Prostate gland (tissue), 2 donors: ENCODE results near the gene SRGAP1. TPM values are rescaled to one million over a fixed set of nuclear protein-coding genes. Genes with fewer than 3 reads are reported as not detected.

Experiments used
- DNase-seq: peaks from one replicate; pipeline ENCODE4 v3.0.0-alpha.2; 2019; ENCODE audit warnings: low spot score
- H3K27ac ChIP-seq, 2 donors: fragments of 200-600 bp; sonication (generic); 2 replicates each; pipeline ENCODE4 v1.5.1; 2017 to 2019
- H3K27me3 ChIP-seq: fragments of 200-600 bp; sonication (generic); replicated peaks from 2 replicates; pipeline ENCODE4 v1.5.1; 2019; ENCODE audit not compliant: insufficient read depth
- H3K36me3 ChIP-seq, 2 donors: fragments of 200-600 bp; sonication (generic); 1 replicate in 1 of 2; 2 replicates in 1 of 2; pipeline versions ENCODE4 v1.5.1 to v1.8.1; 2017 to 2019
- H3K4me1 ChIP-seq: fragments of 200-600 bp; sonication (generic); replicated peaks from 2 replicates; pipeline ENCODE4 v1.5.1; 2019
- H3K4me3 ChIP-seq, 2 donors: fragments of 200-600 bp; sonication (generic); 2 replicates each; pipeline ENCODE4 v1.5.1; 2017 to 2019
- H3K9me3 ChIP-seq: fragments of 200-600 bp; sonication (generic); 2 replicates; pipeline ENCODE4 v1.5.1; 2017
- CTCF ChIP-seq, 4 experiments: fragments of 200-600 bp in 2 of 4; fragments of 450-650 bp in 2 of 4; sonication (generic) in 2 of 4; IDR thresholded peaks; 1 replicate in 3 of 4; 2 replicates in 1 of 4; pipeline ENCODE4 v1.5.1; 2016 to 2019; ENCODE audit warnings: antibody characterized with exemption in 4 of 4, mild to moderate bottlenecking in 2 of 4, moderate library complexity in 2 of 4
- POLR2A ChIP-seq: fragments of 450-650 bp; IDR thresholded peaks from one replicate; pipeline ENCODE4 v1.6.1; 2016; ENCODE audit warnings: antibody characterized with exemption, mild to moderate bottlenecking
- POLR2AphosphoS5 ChIP-seq: sonication (generic); formaldehyde crosslinking; IDR thresholded peaks from one replicate; pipeline ENCODE4 v1.6.1; 2017; ENCODE audit warnings: antibody characterized with exemption
- WGBS: methylation state at CpG from one replicate; pipeline ENCODE4 v1.1.5; 2018; 5-methylcytosine and 5-hydroxymethylcytosine counted together
- intact Hi-C: fragments of 100-400 bp; cut with DNase I; formaldehyde crosslinking; loops from one replicate; pipeline ENCODE4 v1.14.2; 2022
- total RNA-seq, 2 donors: library from RNA; depleted of rRNA; stranded (reverse); fragments of >200 nt; gene quantifications; one replicate each; pipeline ENCODE4 v1.1.0, GENCODE V29; 2016

SRGAP1 gene
- total RNA-seq, 2 donors from 2014 or later: 4.6 to 16.1 TPM

- intact Hi-C loops: no loop called here
Measured at GRCh38 chr12:63895841-63896240, 51.3 kb downstream of the SRGAP1 start.

GRCh38 chr12:63897931-63898330 lies 53.4 kb downstream of the SRGAP1 start:
- WGBS: 53% methylated on average over 2 of the region's 2 CpGs
- H3K4me3 ChIP-seq: no peak overlapping the region
- H3K27ac ChIP-seq: no peak overlapping the region
- H3K9me3 ChIP-seq: no peaks in the 10 kb centered on the region
- H3K4me1 ChIP-seq: no peaks in the 10 kb centered on the region
- intact Hi-C loops: no loop called here
- H3K27me3 ChIP-seq: no peaks in the 10 kb centered on the region
- TF ChIP-seq CTCF (IDR thresholded peaks at IDR 0.05) (no peak), POLR2AphosphoS5 (no peak), POLR2A (no peak)
- no peaks in the 10 kb centered on the region for H3K36me3 ChIP-seq
- no peak for DNase-seq

More at GRCh38 chr12:63895841-63896240, 51.3 kb downstream of the SRGAP1 start:
- no peak for DNase-seq
- Histone ChIP-seq H3K27me3 (no peaks in the 10 kb centered on the region), H3K4me1 (no peaks in the 10 kb centered on the region), H3K4me3 (no peak overlapping the region), H3K9me3 (no peaks in the 10 kb centered on the region), H3K36me3 (no peaks in the 10 kb centered on the region), H3K27ac (no peak overlapping the region)
- no peak for TF ChIP-seq POLR2AphosphoS5
- no peak for TF ChIP-seq CTCF (IDR thresholded peaks at IDR 0.05)
- TF ChIP-seq POLR2A: no peak

GRCh38 chr12:63898764-63899337 lies 54.4 kb downstream of the SRGAP1 start:
- DNase-seq: no peak
- H3K27me3 ChIP-seq: no peaks in the 10 kb centered on the region
- WGBS: 80% methylated on average over 4 of the region's 4 CpGs
- no peaks in the 10 kb centered on the region for H3K36me3 ChIP-seq
- no peak overlapping the region for H3K4me3 ChIP-seq
- intact Hi-C loops: no loop called here
- H3K4me1 ChIP-seq: no peaks in the 10 kb centered on the region
- H3K27ac ChIP-seq: no peak overlapping the region
- no peaks in the 10 kb centered on the region for H3K9me3 ChIP-seq
- TF ChIP-seq POLR2AphosphoS5 (no peak), CTCF (IDR thresholded peaks at IDR 0.05) (no peak)

GRCh38 chr12:63899396-63899795 lies 54.9 kb downstream of the SRGAP1 start:
- TF ChIP-seq CTCF (IDR thresholded peaks at IDR 0.05): no peak
- TF ChIP-seq POLR2AphosphoS5: no peak
- no peak for TF ChIP-seq POLR2A
- Histone ChIP-seq H3K27ac (no peak overlapping the region), H3K4me3 (no peak overlapping the region), H3K4me1 (no peaks in the 10 kb centered on the region), H3K27me3 (no peaks in the 10 kb centered on the region), H3K9me3 (no peaks in the 10 kb centered on the region), H3K36me3 (no peaks in the 10 kb centered on the region)
- DNase-seq: no peak
- WGBS: 72% methylated on average over 4 of the region's 4 CpGs
- intact Hi-C loops: no loop called here

GRCh38 chr12:63900922-63901793 lies 56.7 kb downstream of the SRGAP1 start:
- 71% methylated on average over 2 of the region's 2 CpGs for WGBS
- H3K9me3 ChIP-seq: no peaks in the 10 kb centered on the region
- H3K27ac ChIP-seq: no peak overlapping the region
- DNase-seq: no peak
- no peaks in the 10 kb centered on the region for H3K4me1 ChIP-seq
- H3K36me3 ChIP-seq: no peaks in the 10 kb centered on the region
- TF ChIP-seq CTCF (IDR thresholded peaks at IDR 0.05): no peak
- TF ChIP-seq POLR2A: no peak
- TF ChIP-seq POLR2AphosphoS5: no peak
- no peak overlapping the region for H3K4me3 ChIP-seq
- no peaks in the 10 kb centered on the region for H3K27me3 ChIP-seq
- intact Hi-C loops: no loop called here
